SK-N-MC (cell line): ENCODE data around the gene EPS15.

Experiments used
- EZH2 ChIP-seq: fragments of 200-600 bp; sonication (generic); IDR thresholded peaks from one replicate; pipeline ENCODE4 v1.6.1; 2017; ENCODE audit warnings: antibody characterized with exemption
- FOXP2 ChIP-seq: optimal IDR thresholded peaks from 2 replicates; pipeline ENCODE3; 2011; ENCODE audit warnings: mild to moderate bottlenecking, moderate library complexity; ENCODE audit not compliant: insufficient read depth; ENCODE audit errors: extremely low read length, control extremely low read depth
- POLR2AphosphoS5 ChIP-seq: IDR thresholded peaks from 2 replicates; pipeline ENCODE4 v1.6.1; 2012; ENCODE audit warnings: mild to moderate bottlenecking, low read depth, low read length, borderline replicate concordance

DNA sequence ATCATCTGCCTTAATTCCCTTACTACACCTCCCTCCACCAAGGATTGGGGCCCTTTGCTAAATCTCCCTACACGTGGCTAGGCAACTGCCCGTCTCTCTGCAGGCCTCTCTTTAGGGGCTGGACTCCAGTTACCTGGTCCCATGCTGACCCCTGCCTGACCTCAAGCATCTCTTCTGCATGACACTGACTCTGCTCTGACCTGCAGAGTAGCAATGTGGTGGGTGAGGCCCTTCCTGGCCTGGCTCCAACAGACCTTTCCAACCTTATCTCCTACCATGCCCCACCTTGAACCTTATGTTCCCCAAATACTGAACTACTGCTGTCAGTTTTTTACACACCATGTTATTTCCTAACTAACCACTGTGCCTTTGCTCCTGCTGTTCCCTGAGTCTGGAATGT lies 45.9 kb upstream of the EPS15 start:
- TF ChIP-seq EZH2 (no peak), POLR2AphosphoS5 (no peak), FOXP2 (no peak)
